IPS-18a (cell line): ENCODE results near the gene CDKN1A.
"Not testable (repeated sequence)": the region's sequence is repeated elsewhere in the genome, so short reads cannot be mapped to it uniquely, and the experiment has no call there.

Experiments
- H3K27ac ChIP-seq: one replicate; pipeline ENCODE4 v1.5.1; 2013; ENCODE audit warnings: low read length
- H3K27me3 ChIP-seq: one replicate; pipeline ENCODE4 v1.6.1; 2013; ENCODE audit warnings: mild to moderate bottlenecking, low read length; ENCODE audit not compliant: control insufficient read depth, insufficient read depth
- H3K36me3 ChIP-seq: one replicate; pipeline ENCODE4 v1.6.1; 2013; ENCODE audit warnings: low read depth, low read length; ENCODE audit not compliant: control insufficient read depth
- H3K4me1 ChIP-seq: one replicate; pipeline ENCODE4 v1.6.1; 2013; ENCODE audit warnings: low read depth, low read length; ENCODE audit not compliant: control insufficient read depth
- H3K4me3 ChIP-seq: one replicate; pipeline ENCODE4 v1.5.1; 2013; ENCODE audit warnings: low read length
- H3K9ac ChIP-seq: one replicate; pipeline ENCODE4 v1.6.1; 2013; ENCODE audit warnings: mild to moderate bottlenecking, low read length, moderate library complexity
- H3K9me3 ChIP-seq: one replicate; pipeline ENCODE4 v1.6.1; 2013; ENCODE audit warnings: low read depth, low read length; ENCODE audit not compliant: control insufficient read depth

The CDKN1A gene

GRCh38 chr6:36718560-36718959 is 40.0 kb downstream of the CDKN1A start:
- H3K9ac ChIP-seq: no peak overlapping the region
- no peaks in the 10 kb centered on the region for H3K9me3 ChIP-seq
- H3K4me1 ChIP-seq: peaks cover 6% of the 10 kb centered on the region
- H3K27me3 ChIP-seq: no peaks in the 10 kb centered on the region
- no peak overlapping the region for H3K4me3 ChIP-seq
- H3K27ac ChIP-seq: no peak overlapping the region
- H3K36me3 ChIP-seq: no peaks in the 10 kb centered on the region

- Histone ChIP-seq H3K9ac (no peak overlapping the region), H3K27ac (no peak overlapping the region), H3K4me1 (peaks cover 6% of the 10 kb centered on the region), H3K4me3 (no peak overlapping the region), H3K9me3 (no peaks in the 10 kb centered on the region), H3K27me3 (no peaks in the 10 kb centered on the region), H3K36me3 (no peaks in the 10 kb centered on the region)
Observed at GRCh38 chr6:36719126-36719525, 40.6 kb downstream of the CDKN1A start.

GRCh38 chr6:36720251-36721141 is 42.0 kb downstream of the CDKN1A start:
- H3K4me3 ChIP-seq: no peak overlapping the region
- no peaks in the 10 kb centered on the region for H3K27me3 ChIP-seq
- H3K9me3 ChIP-seq: no peaks in the 10 kb centered on the region
- no peak overlapping the region for H3K27ac ChIP-seq
- peaks cover 6% of the 10 kb centered on the region for H3K4me1 ChIP-seq
- H3K9ac ChIP-seq: no peak overlapping the region
- H3K36me3 ChIP-seq: no peaks in the 10 kb centered on the region

GRCh38 chr6:36721369-36722140 is 43.0 kb downstream of the CDKN1A start:
- H3K9me3 ChIP-seq: no peaks in the 10 kb centered on the region
- H3K4me1 ChIP-seq: no peaks in the 10 kb centered on the region
- no peak overlapping the region for H3K27ac ChIP-seq
- no peak overlapping the region for H3K4me3 ChIP-seq
- no peaks in the 10 kb centered on the region for H3K27me3 ChIP-seq
- H3K9ac ChIP-seq: no peak overlapping the region
- no peaks in the 10 kb centered on the region for H3K36me3 ChIP-seq

GRCh38 chr6:36722365-36722764 is 43.9 kb downstream of the CDKN1A start:
- no peak overlapping the region for H3K4me3 ChIP-seq
- H3K27me3 ChIP-seq: no peaks in the 10 kb centered on the region
- no peaks in the 10 kb centered on the region for H3K4me1 ChIP-seq
- no peaks in the 10 kb centered on the region for H3K36me3 ChIP-seq
- no peaks in the 10 kb centered on the region for H3K9me3 ChIP-seq
- H3K27ac ChIP-seq: no peak overlapping the region
- H3K9ac ChIP-seq: no peak overlapping the region

- H3K4me3 ChIP-seq: no peak overlapping the region
- no peak overlapping the region for H3K9ac ChIP-seq
- H3K9me3 ChIP-seq: no peaks in the 10 kb centered on the region
- no peaks in the 10 kb centered on the region for H3K4me1 ChIP-seq
- no peaks in the 10 kb centered on the region for H3K27me3 ChIP-seq
- no peak overlapping the region for H3K27ac ChIP-seq
- no peaks in the 10 kb centered on the region for H3K36me3 ChIP-seq
Observed at GRCh38 chr6:36722879-36723278, 44.4 kb downstream of the CDKN1A start.

- not testable (repeated sequence) for H3K36me3 ChIP-seq, H3K9ac ChIP-seq, H3K4me3 ChIP-seq, H3K4me1 ChIP-seq, H3K9me3 ChIP-seq, H3K27ac ChIP-seq, H3K27me3 ChIP-seq
Observed at GRCh38 chr6:36723992-36724391, 45.5 kb downstream of the CDKN1A start.

GRCh38 chr6:36724514-36725390 is 46.2 kb downstream of the CDKN1A start:
- no peak overlapping the region for H3K9ac ChIP-seq
- H3K4me1 ChIP-seq: no peaks in the 10 kb centered on the region
- H3K27me3 ChIP-seq: no peaks in the 10 kb centered on the region
- no peaks in the 10 kb centered on the region for H3K9me3 ChIP-seq
- H3K27ac ChIP-seq: no peak overlapping the region
- no peak overlapping the region for H3K4me3 ChIP-seq
- H3K36me3 ChIP-seq: no peaks in the 10 kb centered on the region

GRCh38 chr6:36725581-36725980 is 47.1 kb downstream of the CDKN1A start:
- no peaks in the 10 kb centered on the region for H3K4me1 ChIP-seq
- no peaks in the 10 kb centered on the region for H3K27me3 ChIP-seq
- H3K4me3 ChIP-seq: no peak overlapping the region
- H3K27ac ChIP-seq: no peak overlapping the region
- H3K9me3 ChIP-seq: no peaks in the 10 kb centered on the region
- H3K36me3 ChIP-seq: no peaks in the 10 kb centered on the region
- H3K9ac ChIP-seq: no peak overlapping the region

GRCh38 chr6:36727505-36728021 is 49.0 kb downstream of the CDKN1A start:
- H3K9ac ChIP-seq: no peak overlapping the region
- H3K4me3 ChIP-seq: no peak overlapping the region
- H3K4me1 ChIP-seq: no peaks in the 10 kb centered on the region
- H3K36me3 ChIP-seq: no peaks in the 10 kb centered on the region
- no peaks in the 10 kb centered on the region for H3K9me3 ChIP-seq
- no peak overlapping the region for H3K27ac ChIP-seq
- H3K27me3 ChIP-seq: no peaks in the 10 kb centered on the region
